GM18517 (cell line): ENCODE results near the gene HPCA.

Experiments
- ATAC-seq: cut with Tn5 transposase; IDR thresholded peaks from one replicate; pipeline ENCODE4 v1.9.1; 2021; ENCODE audit warnings: mild to moderate bottlenecking, moderate library complexity; ENCODE audit not compliant: unreplicated experiment

HPCA gene

GRCh38 chr1:32928715-32929114 is 42.4 kb downstream of the HPCA start:
- no peak for ATAC-seq

- ATAC-seq, result no peak
Observed at GRCh38 chr1:32929366-32929765, 43.1 kb downstream of the HPCA start.

- no peak for ATAC-seq
Observed at GRCh38 chr1:32931760-32932159, 45.5 kb downstream of the HPCA start.

- ATAC-seq, result no peak
Observed at GRCh38 chr1:32933742-32934322, 47.5 kb downstream of the HPCA start.

- ATAC-seq, result no peak
Observed at GRCh38 chr1:32934535-32934934, 48.2 kb downstream of the HPCA start.

- no peak for ATAC-seq
Observed at GRCh38 chr1:32937061-32937460, 50.8 kb downstream of the HPCA start.

GRCh38 chr1:32939655-32940371 is 53.5 kb downstream of the HPCA start:
- no peak for ATAC-seq

- ATAC-seq, result no peak
Observed at GRCh38 chr1:32944180-32944579, 57.9 kb downstream of the HPCA start.
